ENCODE results near the gene ATOSA. TPM values are rescaled to one million over a fixed set of nuclear protein-coding genes. Genes with fewer than 3 reads are reported as not detected.
A peak's percentile ranks its signal among the peaks of the same experiment; 100 is the strongest.

Gene ATOSA
- total RNA-seq, 1 donor from 2014 or later: 46.7 TPM

DNA sequence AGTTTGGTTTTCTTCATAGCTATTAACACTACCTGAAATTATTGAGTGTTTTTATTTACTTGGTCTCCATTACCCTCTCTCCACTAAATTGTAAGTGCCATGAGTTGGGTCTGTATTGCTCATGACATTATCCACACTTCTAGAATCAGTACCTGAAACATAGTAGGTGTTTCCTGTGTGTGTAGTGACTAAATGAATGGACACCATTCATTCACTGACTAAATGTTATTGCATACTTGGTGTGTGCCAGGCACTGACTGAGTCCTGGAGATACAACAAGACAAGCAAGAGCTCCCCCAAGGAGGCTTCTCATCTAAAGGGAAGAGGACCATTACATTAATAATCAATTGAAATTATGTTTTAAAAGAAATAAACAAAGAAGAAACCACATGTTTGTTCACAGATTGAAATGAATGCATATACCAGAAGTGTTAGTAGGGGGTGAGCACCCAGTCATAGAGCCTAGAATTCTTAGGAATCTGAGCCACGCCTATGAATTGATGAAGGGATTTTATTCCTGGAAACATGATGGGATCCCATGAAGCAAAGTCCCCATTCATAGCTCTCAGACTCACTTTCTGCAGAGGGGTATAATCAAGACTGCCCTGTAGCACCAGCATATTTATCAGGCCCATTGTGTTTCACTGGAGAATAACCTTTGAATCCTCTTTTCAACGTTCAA is 31.7 kb upstream of the ATOSA start:
- no peak overlapping the region for H3K4me3 ChIP-seq
- no peaks in the 10 kb centered on the region for H3K9me3 ChIP-seq
- no peak overlapping the region for H3K27ac ChIP-seq
- TF ChIP-seq CTCF (IDR thresholded peaks at IDR 0.05): no peak
- ATAC-seq (no peak), DNase-seq (no peak)
- no peaks in the 10 kb centered on the region for H3K36me3 ChIP-seq
- H3K4me1 ChIP-seq: no peaks in the 10 kb centered on the region
- intact Hi-C loops (cut with DNase I): no loop called here
- no peaks in the 10 kb centered on the region for H3K27me3 ChIP-seq (ENCODE audit: low read depth)

DNA sequence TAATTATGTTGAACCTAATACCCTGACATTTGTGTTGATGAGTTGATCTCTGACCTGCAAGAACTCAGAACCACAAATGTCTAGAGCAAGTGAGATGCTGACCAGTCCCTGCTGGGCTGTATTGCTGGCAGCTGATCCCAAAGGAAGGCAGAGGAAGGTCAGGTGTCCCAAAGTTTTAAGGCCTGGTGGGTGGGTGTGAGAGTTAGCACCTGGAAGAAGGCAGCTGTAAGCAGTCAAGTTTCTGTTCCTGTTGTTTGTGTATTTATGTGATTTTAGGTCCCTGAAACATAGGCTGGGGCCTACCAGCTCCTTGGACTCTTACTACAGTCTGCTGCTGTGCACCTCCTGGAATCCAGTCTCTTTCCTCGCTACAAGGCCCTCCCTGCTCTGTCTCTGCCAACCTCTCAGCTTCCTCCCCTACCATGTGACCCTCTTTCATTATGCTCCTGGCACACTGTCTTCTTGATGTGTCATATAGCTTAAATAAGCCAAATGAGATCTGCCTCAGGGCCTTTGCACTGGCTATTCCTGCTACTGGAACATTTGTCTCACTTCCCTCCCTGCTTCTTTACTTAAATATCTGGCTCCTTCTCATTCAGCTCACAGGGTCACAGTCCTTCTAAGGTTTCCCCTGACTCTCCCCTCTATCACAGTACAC is 31.0 kb upstream of the ATOSA start:
- ATAC-seq (no peak), DNase-seq (no peak)
- no peaks in the 10 kb centered on the region for H3K4me1 ChIP-seq
- no peak for TF ChIP-seq CTCF (IDR thresholded peaks at IDR 0.05)
- H3K36me3 ChIP-seq: no peaks in the 10 kb centered on the region
- H3K4me3 ChIP-seq: no peak overlapping the region
- intact Hi-C loops (cut with DNase I): no loop called here
- no peaks in the 10 kb centered on the region for H3K9me3 ChIP-seq
- no peaks in the 10 kb centered on the region for H3K27me3 ChIP-seq (ENCODE audit: low read depth)
- H3K27ac ChIP-seq: no peak overlapping the region

DNA sequence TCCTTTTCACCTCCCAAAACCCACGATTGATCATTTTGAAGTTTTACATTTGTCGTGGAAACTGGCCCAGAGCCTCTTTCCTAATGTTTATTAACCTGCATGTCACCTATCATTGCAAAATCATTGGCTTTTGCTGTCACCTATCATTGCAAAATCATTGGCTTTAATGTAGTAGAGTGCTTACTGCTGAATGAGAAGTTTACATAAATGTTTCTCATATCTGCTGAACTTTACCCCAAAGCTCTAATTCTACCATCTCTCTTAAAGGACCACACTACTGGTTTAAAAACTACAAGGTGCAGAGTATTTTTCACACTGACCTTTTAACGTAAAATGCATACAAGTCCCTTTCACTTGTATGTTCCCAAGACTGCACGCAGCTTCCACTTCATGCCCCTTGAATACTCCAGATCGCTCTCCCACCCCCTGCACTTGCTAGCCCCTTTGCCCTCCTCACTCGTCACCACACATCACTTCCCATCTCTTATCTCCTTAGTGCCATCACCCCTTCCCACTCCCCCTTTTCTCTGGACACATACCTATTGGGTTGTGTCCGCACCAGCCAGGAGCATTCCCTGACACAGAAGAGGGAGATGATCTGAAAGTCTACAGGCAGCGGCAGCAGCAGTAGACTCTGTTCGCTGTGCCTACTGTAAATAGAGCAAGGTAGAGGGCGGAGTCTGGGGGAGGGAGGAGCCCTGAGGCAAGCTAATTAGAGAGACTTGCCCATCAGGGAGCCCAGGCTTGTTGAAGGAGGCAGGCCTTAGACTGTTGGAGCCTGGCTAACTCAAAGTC is 30.2 kb upstream of the ATOSA start:
- Histone ChIP-seq H3K4me3 (no peak overlapping the region), H3K27ac (no peak overlapping the region), H3K36me3 (no peaks in the 10 kb centered on the region), H3K27me3 (ENCODE audit: low read depth) (no peaks in the 10 kb centered on the region), H3K4me1 (no peaks in the 10 kb centered on the region), H3K9me3 (no peaks in the 10 kb centered on the region)
- TF ChIP-seq CTCF (IDR thresholded peaks at IDR 0.05): no peak
- ATAC-seq: peak; percentile 56 to 59
- no peak for DNase-seq
- intact Hi-C loops (cut with DNase I): no loop called here

DNA sequence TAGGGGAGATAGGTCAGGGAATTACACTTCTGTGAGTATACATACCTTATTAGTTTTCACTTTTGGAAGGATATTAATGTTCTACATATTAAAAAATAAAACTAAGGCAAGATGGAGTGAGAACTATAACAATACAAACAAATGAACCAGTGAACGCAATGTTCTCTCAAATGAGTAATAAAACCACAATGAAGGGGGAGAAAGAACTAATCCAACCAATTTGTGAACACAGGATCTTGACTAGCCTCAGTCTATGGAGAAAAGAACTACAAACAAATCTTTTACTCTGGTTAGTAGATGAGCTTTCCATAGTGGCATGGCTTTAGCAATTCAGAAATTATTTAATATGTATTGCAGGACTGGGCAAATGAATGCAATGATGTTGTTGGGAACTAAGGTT is 26.9 kb upstream of the ATOSA start:
- intact Hi-C loops (cut with DNase I): no loop called here
- Histone ChIP-seq H3K4me1 (no peaks in the 10 kb centered on the region), H3K36me3 (no peaks in the 10 kb centered on the region), H3K27me3 (ENCODE audit: low read depth) (no peaks in the 10 kb centered on the region), H3K27ac (no peak overlapping the region), H3K4me3 (no peak overlapping the region), H3K9me3 (no peaks in the 10 kb centered on the region)
- ATAC-seq (no peak), DNase-seq (no peak)
- no peak for TF ChIP-seq CTCF (IDR thresholded peaks at IDR 0.05)

DNA sequence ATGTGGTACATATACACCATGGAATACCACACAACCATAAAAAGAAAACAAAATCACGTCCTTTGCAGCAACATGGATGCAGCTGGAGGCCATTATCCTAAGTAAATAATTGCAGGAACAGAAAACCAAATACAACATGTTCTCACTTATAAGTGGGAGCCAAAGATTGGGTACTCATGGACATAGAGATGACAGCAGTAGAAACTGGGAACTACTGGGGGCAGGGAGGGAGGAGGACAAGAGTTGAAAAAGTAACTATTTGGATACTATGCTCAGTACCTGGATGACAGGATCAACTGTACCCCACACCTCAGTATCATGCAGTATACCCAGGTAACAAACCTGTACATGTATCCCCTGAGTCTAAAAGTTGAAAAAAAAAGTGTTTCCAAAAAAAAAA is 23.2 kb upstream of the ATOSA start:
- no peak overlapping the region for H3K27ac ChIP-seq
- ATAC-seq: no peak
- intact Hi-C loops (cut with DNase I): no loop called here
- no peaks in the 10 kb centered on the region for H3K36me3 ChIP-seq
- H3K4me3 ChIP-seq: no peak overlapping the region
- DNase-seq: no peak
- no peaks in the 10 kb centered on the region for H3K27me3 ChIP-seq (ENCODE audit: low read depth)
- H3K9me3 ChIP-seq: no peaks in the 10 kb centered on the region
- H3K4me1 ChIP-seq: no peaks in the 10 kb centered on the region
- no peak for TF ChIP-seq CTCF (IDR thresholded peaks at IDR 0.05)

All from lower lobe of right lung (tissue), 2 donors.